K562 (cell line): ENCODE results near the gene KRTAP9-3. TPM values are rescaled to one million over a fixed set of nuclear protein-coding genes. Genes with fewer than 3 reads are reported as not detected.

Experiments used
- ATAC-seq: fragments of 200-7000 bp; cut with Tn5 transposase; 3 replicates; pipeline ENCODE4 v1.9.1; 2020; ENCODE audit warnings: moderate library complexity
- BruUV-seq: library from RNA; stranded (reverse); fragments of 400-500 nt; replicated peaks from 2 replicates; lab custom pipeline; 2021; lab: Mats Ljungman, UMichigan
- CTCF ChIA-PET: fragments of 300-600 bp; formaldehyde crosslinking; extraction: SDS; loops from one replicate; lab custom pipeline; 2021; ENCODE audit warnings: low intra/inter-chr PET ratio; lab: Yijun Ruan, JAX
- POLR2A ChIA-PET: fragments of 300-600, 350-650 bp; sonication (Branson Sonifier 250); formaldehyde crosslinking; extraction: SDS; loops from one replicate; lab custom pipeline; 2021; ENCODE audit warnings: antibody characterized with exemption, inconsistent platforms; lab: Yijun Ruan, JAX
- DNase-seq, 4 experiments: peaks; one replicate each; pipeline versions ENCODE4 v3.0.0 to v3.0.0-alpha.2; 2011 to 2018; ENCODE audit warnings: low spot score in 3 of 4, mixed read lengths in 3 of 4; ENCODE audit errors: extremely low read depth in 1 of 4
- FAIRE-seq: peaks from 2 replicates; lab custom pipeline; 2011; peaks lifted over from hg19 to GRCh38; lab: Jason Lieb, UNC
- H2AFZ ChIP-seq: 2 replicates; pipeline ENCODE4 v1.6.0; 2011; ENCODE audit warnings: low read depth, low read length, control low read depth, inconsistent platforms
- H3K27ac ChIP-seq: fragments of 200-600 bp; 3 replicates; pipeline ENCODE4 v1.8.0; 2011; ENCODE audit warnings: low read depth, mild to moderate bottlenecking, control low read depth, inconsistent platforms, low read length, moderate library complexity, mixed read lengths; ENCODE audit errors: extremely low read depth
- H3K27me3 ChIP-seq, 2 experiments: fragments of 300-600 bp in 1 of 2; 2 replicates in 1 of 2; 3 replicates in 1 of 2; pipeline versions ENCODE4 v1.6.0 to v1.8.0; 2011; ENCODE audit warnings: inconsistent platforms in 2 of 2, low read length in 2 of 2, mild to moderate bottlenecking in 1 of 2, mixed read lengths in 1 of 2, moderate library complexity in 1 of 2; ENCODE audit not compliant: control insufficient read depth in 2 of 2, insufficient read depth in 2 of 2
- H3K36me3 ChIP-seq: fragments of 300-600 bp; 3 replicates; pipeline ENCODE4 v1.8.0; 2011; ENCODE audit warnings: mild to moderate bottlenecking, low read length, inconsistent platforms; ENCODE audit not compliant: control insufficient read depth, insufficient read depth
- H3K4me1 ChIP-seq, 2 experiments: fragments of 200-600 bp in 1 of 2; replicated peaks in 1 of 2; 2 replicates in 1 of 2; 3 replicates in 1 of 2; pipeline versions ENCODE4 v1.5.1 to v1.8.0; 2011; ENCODE audit warnings: inconsistent platforms in 2 of 2, low read length in 2 of 2, mild to moderate bottlenecking in 1 of 2, mixed read lengths in 1 of 2, moderate library complexity in 1 of 2; ENCODE audit not compliant: control insufficient read depth in 2 of 2, insufficient read depth in 2 of 2
- H3K4me2 ChIP-seq: 2 replicates; pipeline ENCODE4 v1.6.1; 2011; ENCODE audit warnings: low read length, control low read depth, inconsistent platforms, mixed read lengths; ENCODE audit not compliant: insufficient read depth
- H3K4me3 ChIP-seq: fragments of 200-600 bp; sonication (generic), shearing (Covaris generic); 2 replicates; pipeline ENCODE4 v1.5.1; 2016; ENCODE audit warnings: control low read depth, inconsistent platforms
- H3K79me2 ChIP-seq: fragments of 200-600 bp; 3 replicates; pipeline ENCODE4 v1.8.0; 2011; ENCODE audit warnings: low read length, inconsistent platforms; ENCODE audit not compliant: control insufficient read depth, insufficient read depth
- H3K9ac ChIP-seq, 2 experiments: 2 replicates each; pipeline versions ENCODE4 v1.6.0 to v1.6.1; 2011; ENCODE audit warnings: low read depth in 2 of 2, low read length in 2 of 2, control low read depth in 1 of 2, inconsistent platforms in 1 of 2, mild to moderate bottlenecking in 1 of 2, mixed read lengths in 1 of 2; ENCODE audit not compliant: insufficient read depth in 1 of 2
- H3K9me1 ChIP-seq: one replicate; pipeline ENCODE4 v1.6.0; 2011; ENCODE audit warnings: inconsistent platforms, mild to moderate bottlenecking, low read length, moderate library complexity; ENCODE audit not compliant: control insufficient read depth, insufficient read depth
- H3K9me3 ChIP-seq: replicated peaks from 2 replicates; pipeline ENCODE4 v1.5.1; 2011; ENCODE audit warnings: low read depth, low read length, inconsistent platforms; ENCODE audit not compliant: control insufficient read depth, insufficient read depth
- H4K20me1 ChIP-seq: replicated peaks from 2 replicates; pipeline ENCODE4 v1.6.1; 2011; ENCODE audit warnings: low read length, inconsistent platforms, mixed read lengths; ENCODE audit not compliant: control insufficient read depth, insufficient read depth
- ARHGAP35 ChIP-seq: fragments of 450-650 bp; IDR thresholded peaks from 2 replicates; pipeline ENCODE4 v1.6.1; 2018; ENCODE audit not compliant: partially characterized antibody
- CTCFL ChIP-seq: IDR thresholded peaks from 2 replicates; pipeline ENCODE4 v1.6.1; 2011; ENCODE audit warnings: borderline replicate concordance, low read depth, mild to moderate bottlenecking, moderate library complexity, low read length; ENCODE audit not compliant: insufficient read depth, poor library complexity, severe bottlenecking
- FOXK1 ChIP-seq: sonication (generic); formaldehyde crosslinking; IDR thresholded peaks from 2 replicates; pipeline ENCODE4 v1.8.0; 2022; ENCODE audit warnings: missing genetic modification reagents, mild to moderate bottlenecking, borderline replicate concordance
- GTF3C2 ChIP-seq: IDR thresholded peaks from 3 replicates; pipeline ENCODE4 v1.6.1; 2011; ENCODE audit warnings: borderline replicate concordance, mild to moderate bottlenecking, moderate library complexity; ENCODE audit not compliant: insufficient read length; ENCODE audit errors: extremely low read depth
- HMG20B ChIP-seq: fragments of 250-450 bp; sonication (Bioruptor Pico); IDR thresholded peaks from 2 replicates; pipeline ENCODE4 v1.5.0; 2021; ENCODE audit warnings: mild to moderate bottlenecking
- HMGN3 ChIP-seq: IDR thresholded peaks from 2 replicates; pipeline ENCODE4 v1.6.1; 2011; ENCODE audit warnings: borderline replicate concordance, low read depth, mild to moderate bottlenecking, mixed read lengths, low read length; ENCODE audit not compliant: insufficient read length; ENCODE audit errors: extremely low read depth
- KLF16 ChIP-seq: IDR thresholded peaks from 2 replicates; pipeline ENCODE4 v1.6.1; 2016; ENCODE audit warnings: antibody characterized with exemption
- MCM2 ChIP-seq: fragments of 450-650 bp; IDR thresholded peaks from 2 replicates; pipeline ENCODE4 v1.6.1; 2017; ENCODE audit warnings: low read depth, mild to moderate bottlenecking
- NFRKB ChIP-seq: fragments of 450-650 bp; IDR thresholded peaks from 2 replicates; pipeline ENCODE4 v1.6.1; 2016; ENCODE audit warnings: low read depth
- RBM14 ChIP-seq: fragments of 200-400 bp; formaldehyde crosslinking; IDR thresholded peaks from 2 replicates; pipeline ENCODE4 v1.6.1; 2018; ENCODE audit warnings: low read depth, mild to moderate bottlenecking, low read length, moderate library complexity, borderline replicate concordance; ENCODE audit not compliant: insufficient read depth
- SMAD3 ChIP-seq: fragments of 450-650 bp; formaldehyde crosslinking; conservative IDR thresholded peaks from 2 replicates; pipeline ENCODE4 v1.4.0; 2020; ENCODE audit warnings: mild to moderate bottlenecking
- TFAP4 ChIP-seq: sonication (generic); formaldehyde crosslinking; IDR thresholded peaks from 2 replicates; pipeline ENCODE4 v1.8.0; 2022; ENCODE audit warnings: missing genetic modification reagents, mild to moderate bottlenecking, moderate library complexity, borderline replicate concordance
- THAP7 ChIP-seq: fragments of 250-450 bp; sonication (Bioruptor Pico); IDR thresholded peaks from 2 replicates; pipeline ENCODE4 v1.5.0; 2021
- XRCC4 ChIP-seq: IDR thresholded peaks from one replicate; pipeline ENCODE4 v1.6.1; 2011; ENCODE audit not compliant: insufficient read depth, insufficient read length; ENCODE audit errors: extremely low read depth
- ZNF695 ChIP-seq: fragments of 450-650 bp; formaldehyde crosslinking; IDR thresholded peaks from 2 replicates; pipeline ENCODE4 v1.4.0; 2020; ENCODE audit warnings: mild to moderate bottlenecking, moderate library complexity
- ZNF707 ChIP-seq: fragments of 250-450 bp; sonication (Bioruptor Pico); conservative IDR thresholded peaks from 2 replicates; pipeline ENCODE4 v1.8.0; 2022; ENCODE audit warnings: inconsistent platforms, mild to moderate bottlenecking, moderate library complexity
- WGBS: fragments of 100-300 bp; shearing (Covaris generic); methylation state at CpG from one replicate; pipeline ENCODE4 v1.1.6; 2016; ENCODE audit warnings: low coverage, mixed read lengths; ENCODE audit not compliant: insufficient coverage; ENCODE audit errors: missing lambda C conversion rate; 5-methylcytosine and 5-hydroxymethylcytosine counted together
- in situ Hi-C: fragments of 300-500 bp; cut with MboI; formaldehyde crosslinking; loops from 4 replicates; pipeline ENCODE4 v1.15.0; 2018; ENCODE audit warnings: inconsistent platforms, mixed read lengths
- intact Hi-C: fragments of 100-400 bp; cut with micrococcal nuclease; formaldehyde crosslinking; loops from 2 replicates; pipeline ENCODE4 v1.14.2; 2022
- polyA plus RNA-seq, 8 experiments: library from polyadenylated mRNA; depleted of rRNA in 4 of 8; stranded (reverse) in 5 of 8; unstranded in 3 of 8; fragments of >200 nt; fragmentation: Nextera tagmentation in 2 of 8; fragmentation: Illumina TruSeq in 1 of 8; extraction: Ambion mirVana in 2 of 8; extraction: Trizol in 1 of 8; gene quantifications; 2 replicates each; pipeline versions ENCODE4 v1.2.1 to v1.2.3, GENCODE V29; 2011 to 2014; ENCODE audit warnings: inconsistent platforms in 1 of 8, missing spikeins in 1 of 8
- total RNA-seq, 7 experiments: library from RNA; depleted of rRNA in 6 of 7; stranded (reverse); fragments of >200 nt in 6 of 7; fragmentation: Illumina TruSeq in 2 of 7; extraction: Trizol in 2 of 7; gene quantifications; 2 replicates each; pipeline versions ENCODE4 v1.2.1 to v1.2.3, GENCODE V29; 2011 to 2021; ENCODE audit warnings: low replicate concordance in 1 of 7

The KRTAP9-3 gene
- total and polyA plus RNA-seq, 9 of the 15 experiments (the other 6 are each of a cell fraction or from before 2014, with no cell fraction given): not detected

DNA sequence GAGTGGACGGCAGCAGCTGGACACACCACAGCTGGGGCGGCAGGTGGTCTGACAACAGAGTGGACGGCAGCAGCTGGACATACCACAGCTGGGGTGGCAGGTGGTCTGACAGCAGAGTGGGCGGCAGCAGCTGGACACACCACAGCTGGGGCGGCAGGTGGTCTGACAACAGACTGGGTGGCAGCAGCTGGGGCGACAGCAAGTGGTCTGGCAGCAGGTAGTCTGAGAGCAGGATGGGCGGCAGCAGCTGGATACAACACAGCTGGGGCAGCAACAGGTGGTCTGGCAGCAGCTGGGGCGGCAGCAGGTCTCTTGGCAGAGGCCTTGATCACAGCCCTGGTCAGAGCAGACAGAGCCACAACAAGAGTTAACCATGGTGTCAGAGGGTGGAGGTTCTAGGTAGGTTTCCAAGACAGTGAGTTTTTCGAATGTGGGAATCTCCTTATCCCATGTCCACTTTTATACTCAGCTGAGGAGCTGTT lies 47.7 kb upstream of the KRTAP9-3 start, which contains the start of gene KRTAP4-1:
TSS of gene KRTAP4-1 (minus strand) at position 432 of the 482 bp plus-strand sequence. CDS start at position 375, 57 bp downstream.
- no peak for FAIRE-seq
- in situ Hi-C loops (no loop called here), intact Hi-C loops (no loop called here)
- Histone ChIP-seq H3K9me3 (no peaks in the 10 kb centered on the region), H3K79me2 (no peaks in the 10 kb centered on the region), H3K27ac (no peak within 1 kb of the TSS), H3K27me3 (peaks cover 0 to 11% of the 10 kb centered on the region in 2 experiments; a peak in 3 of 5 replicates), H4K20me1 (no peaks in the 10 kb centered on the region), H3K36me3 (no peaks in the 10 kb centered on the region), H3K4me1 (peaks cover 0 to 2% of the 10 kb centered on the region in 2 experiments; a peak in 2 of 5 replicates), H3K4me3 (no peak within 1 kb of the TSS), H3K4me2 (no peak within 1 kb of the TSS), H3K9ac (no peak within 1 kb of the TSS), H3K9me1 (no peaks in the 10 kb centered on the region), H2AFZ (no peak within 1 kb of the TSS)
- DNase-seq: no peak
- no peak for ATAC-seq
- no TSS peak for BruUV-seq
- ChIA-PET CTCF (no interaction called here), POLR2A (interaction anchor here (0.8 to 1.1 kb wide), 2 partner anchors 9 to 13 kb away, joined by 3 to 4 read pairs; no protein-coding TSS in a partner anchor)
- WGBS: 0% methylated on average over 9 of the region's 9 CpGs
- TF ChIP-seq FOXK1 (CRISPR knock-in tag): no peak
- no peak for TF ChIP-seq HMGN3
- TF ChIP-seq ZNF707 (CRISPR knock-in tag): no peak
- no peak for TF ChIP-seq XRCC4
- TF ChIP-seq TFAP4: no peak
- TF ChIP-seq THAP7 (CRISPR knock-in tag): no peak
- TF ChIP-seq ARHGAP35: no peak
- TF ChIP-seq CTCFL: no peak
- no peak for TF ChIP-seq MCM2
- no peak for TF ChIP-seq NFRKB
- TF ChIP-seq ZNF695: no peak
- TF ChIP-seq RBM14: no peak
- TF ChIP-seq SMAD3 (CRISPR knock-in tag): no peak
- no peak for TF ChIP-seq HMG20B (CRISPR knock-in tag)
- no peak for TF ChIP-seq KLF16
- TF ChIP-seq GTF3C2: no peak
